HG03060 (cell line): ENCODE measurements around the gene PTH2.
"Not testable (repeated sequence)": the region's sequence is repeated elsewhere in the genome, so short reads cannot be mapped to it uniquely, and the experiment has no call there.

Source experiments
- ATAC-seq: cut with Tn5 transposase; IDR thresholded peaks from one replicate; pipeline ENCODE4 v1.9.1; 2021; ENCODE audit warnings: low read depth, moderate number of reproducible peaks; ENCODE audit not compliant: unreplicated experiment

The PTH2 gene

DNA sequence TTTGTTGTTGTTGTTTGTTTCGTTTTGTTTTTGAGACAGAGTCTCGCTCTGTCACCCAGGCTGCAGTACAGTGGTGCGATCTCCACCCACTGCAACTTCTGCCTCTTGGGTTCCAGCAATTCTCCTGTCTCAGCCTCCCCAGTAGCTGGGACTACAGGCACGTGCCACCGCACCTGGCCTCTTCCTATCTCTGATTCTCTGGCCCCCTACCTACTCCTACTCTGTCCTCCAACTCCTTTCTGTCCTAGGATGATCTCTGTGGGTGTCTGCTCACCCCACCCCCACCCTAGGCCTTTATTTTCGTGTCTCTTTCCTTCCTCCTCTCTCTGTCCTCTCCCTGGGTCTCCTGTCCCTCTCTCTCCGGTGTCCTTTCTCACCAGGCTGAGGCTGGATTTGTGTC, 27.2 kb upstream of the PTH2 start:
- ATAC-seq, result no peak

DNA sequence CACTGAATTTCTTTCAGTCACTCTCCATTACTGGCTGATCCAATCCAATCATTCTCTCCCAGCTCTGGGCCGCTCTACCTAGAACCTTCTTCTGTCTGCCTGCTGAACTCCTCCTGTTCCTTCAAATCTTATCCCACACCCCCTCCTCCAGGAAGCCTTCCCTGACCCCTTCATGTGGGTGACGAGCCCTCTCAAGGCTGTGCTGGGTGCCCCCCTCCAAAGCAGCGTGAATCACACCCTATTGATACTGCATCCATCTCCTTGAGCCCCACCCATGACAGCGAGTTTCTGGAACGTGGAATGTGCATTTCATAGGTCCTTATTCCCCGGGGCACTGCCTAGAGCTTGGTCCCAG, 25.2 kb upstream of the PTH2 start:
- no peak for ATAC-seq

DNA sequence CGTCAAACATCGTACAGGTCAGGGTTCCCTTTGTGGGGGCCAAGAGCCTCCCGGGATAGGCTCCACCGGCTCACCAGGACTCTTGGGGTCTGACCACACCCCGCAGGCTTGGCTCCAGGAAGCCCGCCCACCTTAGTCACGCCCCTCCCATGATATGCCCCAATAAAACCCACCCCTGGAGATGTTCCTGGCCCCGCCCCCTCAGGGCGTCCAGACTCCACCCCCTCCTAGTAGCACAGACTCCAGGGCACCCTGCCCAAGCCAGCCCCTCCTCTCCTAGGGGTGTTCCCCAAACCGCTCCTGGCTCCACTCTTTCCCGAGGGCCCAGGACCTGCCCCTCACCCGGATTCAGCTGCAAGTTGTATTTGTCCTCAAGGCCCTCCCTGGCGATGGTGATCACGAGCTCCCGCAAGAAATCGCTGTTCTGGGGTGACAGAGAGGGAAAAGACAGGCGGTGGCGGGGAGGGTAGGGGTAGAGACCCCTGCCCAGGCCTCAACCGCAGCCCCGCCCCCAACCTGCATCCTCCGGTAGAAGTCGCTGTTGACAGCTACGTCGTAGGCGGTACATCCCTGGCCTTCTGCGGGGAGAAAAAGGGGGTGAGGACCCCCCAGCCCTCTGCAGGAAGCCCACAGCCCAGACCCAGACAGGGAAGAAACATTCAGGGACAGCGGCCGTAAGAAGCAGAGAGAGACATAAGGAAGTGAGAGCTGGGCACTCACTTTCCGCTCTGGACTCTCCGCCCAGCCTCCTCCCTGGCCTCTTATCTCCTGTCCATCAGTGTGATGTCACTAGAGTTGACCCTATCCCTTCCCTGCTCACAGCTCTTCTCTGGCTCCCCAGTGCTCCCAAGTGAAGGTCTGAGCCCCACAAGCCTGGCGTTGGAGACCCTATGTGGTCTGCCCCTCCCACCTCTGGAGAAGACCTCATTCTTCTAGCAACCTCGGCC, 24.5 kb upstream of the PTH2 start:
- ATAC-seq, result no peak

DNA sequence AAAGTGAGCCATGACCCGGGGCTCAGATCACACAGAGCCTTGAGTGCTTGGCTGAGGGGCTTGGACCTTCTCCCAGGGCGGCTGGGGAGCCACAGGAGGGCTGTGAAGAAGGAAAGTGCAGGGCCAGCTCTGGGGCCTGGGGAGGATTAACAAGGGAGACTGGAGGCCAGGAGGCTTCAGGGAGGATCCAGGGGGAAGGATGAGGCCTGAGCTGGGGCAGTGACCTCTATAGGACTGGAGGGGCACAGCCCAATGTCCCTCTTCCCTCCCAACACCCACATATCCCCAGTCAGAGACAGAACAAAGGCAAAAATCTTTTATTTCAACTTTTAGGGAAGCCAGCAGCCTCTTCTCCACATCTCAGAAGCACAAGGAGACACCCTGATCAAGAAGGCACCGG, 22.8 kb upstream of the PTH2 start:
- no peak for ATAC-seq

DNA sequence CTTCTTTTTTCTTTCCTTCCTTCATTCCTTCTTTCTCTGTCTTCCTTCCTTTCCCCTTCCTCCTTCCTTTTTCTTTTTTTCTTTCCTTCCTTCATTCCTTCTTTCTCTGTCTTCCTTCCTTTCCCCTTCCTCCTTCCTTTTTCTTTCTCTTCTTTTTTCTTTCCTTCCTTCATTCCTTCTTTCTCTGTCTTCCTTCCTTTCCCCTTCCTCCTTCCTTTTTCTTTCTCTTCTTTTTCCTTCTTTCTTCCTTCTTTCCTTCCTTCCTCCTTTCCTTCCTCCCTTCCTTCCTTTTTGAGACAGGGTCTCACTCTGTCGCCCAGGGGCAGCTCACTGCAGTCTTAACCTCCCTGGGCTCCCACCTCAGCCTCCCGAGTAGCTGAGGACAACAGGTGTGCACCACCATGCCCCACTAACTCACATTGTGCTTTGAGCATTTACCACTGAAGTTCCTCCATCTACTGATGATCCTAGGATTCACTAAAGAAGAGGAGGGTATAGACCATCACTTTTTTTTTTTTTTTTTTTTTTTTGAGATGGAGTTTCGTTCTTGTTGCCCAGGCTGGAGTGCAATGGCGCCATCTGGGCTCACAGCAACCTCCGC, 21.0 kb upstream of the PTH2 start:
- not testable (repeated sequence) for ATAC-seq

DNA sequence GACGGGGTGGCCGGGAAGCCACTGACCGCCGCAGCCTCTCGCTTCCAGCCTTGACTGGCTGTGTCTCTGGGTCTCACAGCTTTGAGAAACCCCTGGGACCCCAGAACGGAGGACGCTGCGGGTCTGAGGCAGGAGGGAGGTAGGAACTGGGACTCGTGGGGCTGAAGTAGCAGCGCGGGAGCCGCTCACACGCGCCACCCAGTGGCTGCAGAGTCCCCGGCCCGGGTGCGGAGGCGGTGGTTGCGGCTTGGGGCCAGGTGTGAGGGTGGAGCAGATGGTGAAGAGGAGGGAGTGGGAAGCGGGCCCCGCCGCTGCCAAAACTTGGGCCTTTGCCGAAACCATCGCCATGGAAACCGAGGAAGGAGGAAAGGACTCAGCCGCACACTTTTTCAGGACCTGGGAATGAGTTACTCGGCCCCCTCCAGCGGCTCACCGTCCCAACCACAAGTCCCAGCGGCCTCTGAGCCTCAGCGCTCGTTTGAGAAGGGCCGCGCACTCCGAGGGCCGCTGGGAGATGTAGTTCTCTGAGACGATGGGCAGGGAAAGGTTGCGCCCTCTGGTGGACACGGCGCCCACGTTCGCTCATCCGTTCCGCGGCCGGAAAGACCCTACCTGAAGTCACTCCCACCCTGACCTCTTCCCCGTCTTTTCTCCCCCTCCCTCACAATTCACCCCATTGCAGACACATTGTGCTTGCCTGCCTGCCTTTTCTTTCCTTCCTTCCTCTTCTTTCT, 20.3 kb upstream of the PTH2 start:
- peak; percentile 69 for ATAC-seq

DNA sequence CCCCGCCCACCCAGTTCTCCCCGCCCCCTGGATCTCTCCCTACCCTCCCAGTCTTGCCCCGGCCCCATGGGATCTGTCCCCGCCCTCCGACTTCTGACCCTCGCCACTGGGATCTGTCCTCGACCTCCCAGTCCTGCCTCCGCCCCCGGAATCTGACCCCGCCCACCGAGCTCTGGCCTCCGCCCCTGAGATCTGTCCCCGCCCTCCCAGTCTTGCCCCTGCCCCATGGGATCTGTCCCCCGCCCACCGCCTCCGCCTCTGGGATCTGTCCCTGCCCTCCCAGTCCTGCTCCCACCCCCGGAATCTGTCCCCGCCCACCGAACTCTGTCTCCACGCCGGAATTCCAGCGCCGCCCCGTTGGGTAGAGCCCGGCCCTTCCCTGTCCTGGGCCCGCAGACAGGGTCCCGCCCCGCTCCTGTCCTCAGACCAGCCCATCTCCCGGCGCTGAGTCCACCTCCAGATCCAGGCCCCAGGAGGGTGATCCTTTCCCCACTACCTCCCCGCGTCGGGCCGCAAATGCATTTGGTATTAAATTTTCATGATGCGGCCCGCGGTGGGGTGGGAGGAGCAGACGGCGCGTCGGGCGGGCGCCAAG, 19.6 kb upstream of the PTH2 start:
- no peak for ATAC-seq

DNA sequence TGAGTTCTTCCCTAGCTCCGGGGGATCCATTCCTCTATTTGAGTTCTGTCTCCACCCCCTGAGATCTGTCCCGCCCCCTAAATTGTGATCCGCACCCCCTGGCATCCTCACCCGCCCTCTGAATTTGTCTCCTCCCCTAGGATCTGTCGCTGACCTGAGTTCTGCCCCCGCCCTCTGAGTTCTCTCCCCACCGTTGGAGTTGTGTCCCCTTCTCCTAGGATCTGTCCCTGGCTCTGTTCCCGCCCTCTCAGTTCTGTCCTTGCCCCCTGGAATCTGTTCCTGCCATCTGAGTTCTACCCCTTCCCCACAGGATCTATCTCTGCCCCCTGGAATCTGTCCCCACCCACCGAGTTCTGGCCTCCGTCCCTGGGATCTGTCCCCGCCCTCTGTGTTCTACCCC, 19.1 kb upstream of the PTH2 start:
- ATAC-seq, result no peak

DNA sequence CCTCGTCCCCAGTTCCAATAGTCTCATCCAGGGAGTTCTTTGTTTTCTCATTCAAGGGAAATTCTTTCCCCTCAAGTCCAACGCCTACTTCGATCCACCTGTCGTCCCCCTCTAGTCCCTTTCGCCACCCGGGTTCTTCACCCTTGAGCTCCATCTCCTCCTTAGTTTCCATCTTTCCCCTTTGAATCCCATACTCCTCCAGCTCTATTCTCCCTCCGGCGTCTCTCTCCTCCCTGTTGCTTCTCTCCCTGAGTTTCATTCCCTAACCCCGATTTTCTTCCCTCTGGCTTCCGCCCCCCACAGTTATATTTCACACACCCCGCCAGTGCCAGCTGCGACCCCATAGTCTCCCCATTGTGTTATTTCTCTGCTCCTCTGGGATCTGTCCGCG, 18.7 kb upstream of the PTH2 start:
- ATAC-seq, result no peak

DNA sequence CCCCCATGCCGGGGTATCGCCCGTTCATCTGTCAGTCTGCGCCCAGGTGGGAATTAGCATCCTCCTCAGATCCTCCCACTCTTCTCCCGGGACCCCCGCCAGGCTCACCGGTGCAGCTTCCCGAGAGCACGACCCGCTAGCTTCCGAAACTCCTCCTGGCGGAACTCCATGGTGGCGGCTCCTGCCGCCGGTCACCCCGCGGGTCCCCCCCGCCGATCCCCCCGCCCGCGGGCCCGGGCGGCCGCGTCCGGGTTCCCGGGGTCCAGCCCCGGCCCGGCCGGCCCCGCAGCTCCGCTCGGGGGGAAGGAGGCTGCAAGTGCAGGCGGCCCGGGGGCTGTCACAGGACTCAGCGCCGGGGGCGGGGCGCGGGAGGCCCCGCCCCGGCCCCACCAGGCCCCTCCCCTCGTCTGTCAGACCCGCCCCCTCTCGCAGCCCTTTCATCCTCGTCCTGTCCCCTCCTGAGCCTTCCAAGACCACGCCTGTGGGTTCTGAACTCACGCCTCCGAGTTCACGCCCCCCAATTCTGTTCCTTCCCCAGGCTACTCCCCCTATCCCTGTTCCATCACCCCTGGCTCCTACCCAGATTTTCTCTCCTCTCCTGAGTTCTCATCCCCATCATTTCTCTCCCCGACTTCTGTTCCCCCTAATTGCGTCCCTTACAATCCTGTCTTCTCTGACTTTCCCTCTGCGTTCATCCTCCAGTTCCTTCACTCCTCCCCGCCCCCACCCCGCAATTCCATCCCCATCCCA, 18.1 kb upstream of the PTH2 start, which contains the start of gene SLC17A7:
TSS of gene SLC17A7 (minus strand) at position 318 of the 750 bp plus-strand sequence. CDS start at position 170, 148 bp downstream.
- ATAC-seq, result no peak

DNA sequence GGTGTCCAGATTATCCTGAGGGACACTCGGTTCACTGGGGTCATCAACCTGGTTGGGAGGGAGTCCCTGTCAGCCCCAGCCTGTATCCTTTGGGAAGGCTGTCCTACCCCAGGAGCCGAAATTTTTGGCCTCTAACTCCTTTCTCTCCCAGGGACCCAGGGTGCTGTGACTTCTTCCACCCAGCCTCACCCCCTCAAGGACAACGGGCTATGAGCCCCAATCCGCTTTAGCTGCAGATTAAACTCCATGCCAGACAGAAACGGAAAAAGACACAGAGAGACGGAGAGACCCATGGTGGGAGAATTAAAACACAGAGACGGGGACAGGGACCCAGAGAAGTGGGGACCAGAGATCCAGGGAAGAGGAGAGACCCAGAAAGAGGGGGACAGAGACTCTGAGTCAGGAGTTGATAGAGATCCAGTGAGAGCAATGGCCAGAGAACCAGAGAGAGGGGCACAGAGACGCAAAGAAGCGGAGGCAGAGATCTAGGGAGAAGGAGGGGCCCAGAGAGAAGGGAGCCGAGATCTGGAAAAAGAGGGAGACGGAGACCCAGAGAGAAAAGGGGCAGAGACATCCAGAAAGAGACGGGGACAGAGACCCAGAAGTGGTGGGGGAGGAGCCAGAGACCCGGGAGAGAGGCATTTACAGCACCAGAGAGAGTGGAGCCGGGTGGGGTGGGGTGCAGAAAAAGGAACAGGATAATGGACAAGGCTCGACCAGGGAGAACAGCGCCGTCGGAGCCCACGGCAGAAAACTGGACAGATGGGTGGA, 17.4 kb upstream of the PTH2 start:
- no peak for ATAC-seq

DNA sequence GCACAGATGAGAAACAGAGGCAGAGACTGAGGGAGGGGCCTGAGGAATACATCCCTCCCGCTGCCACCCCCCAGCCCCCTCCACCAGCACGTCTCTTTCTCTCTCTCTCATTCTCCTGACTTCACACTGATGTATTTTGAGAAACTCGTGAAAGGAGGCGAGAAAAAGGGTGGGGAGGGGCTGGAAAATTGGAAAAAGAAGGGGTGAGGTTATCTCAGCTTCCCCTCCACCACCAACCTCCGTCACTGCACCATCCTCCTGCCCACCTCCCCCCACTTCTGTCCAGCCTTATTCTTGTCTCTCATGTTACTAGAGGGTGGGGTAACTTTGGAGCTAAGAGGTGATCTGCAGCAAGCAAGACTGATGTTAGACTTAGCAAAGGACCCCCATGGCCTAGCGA, 16.6 kb upstream of the PTH2 start:
- ATAC-seq, result no peak

DNA sequence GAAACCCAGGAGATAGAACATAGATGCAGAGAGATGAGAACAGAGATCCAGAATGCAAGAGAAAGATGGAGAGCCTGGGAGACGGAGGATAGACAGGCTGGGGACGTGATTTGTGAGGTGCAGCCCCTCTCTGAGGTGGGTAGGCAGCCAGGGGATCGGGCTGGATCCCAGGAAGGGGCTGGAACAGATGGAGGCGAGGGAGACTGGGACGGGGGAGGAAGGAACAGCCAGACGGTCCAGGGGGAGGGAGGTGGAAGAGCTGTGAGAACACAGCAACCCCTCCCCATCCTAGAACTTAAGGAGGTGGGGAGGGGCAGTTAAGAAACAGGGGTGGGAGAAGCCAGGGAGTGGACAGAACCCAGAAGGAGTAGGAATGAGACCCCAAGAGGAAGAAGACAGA, 15.0 kb upstream of the PTH2 start:
- ATAC-seq, result no peak

DNA sequence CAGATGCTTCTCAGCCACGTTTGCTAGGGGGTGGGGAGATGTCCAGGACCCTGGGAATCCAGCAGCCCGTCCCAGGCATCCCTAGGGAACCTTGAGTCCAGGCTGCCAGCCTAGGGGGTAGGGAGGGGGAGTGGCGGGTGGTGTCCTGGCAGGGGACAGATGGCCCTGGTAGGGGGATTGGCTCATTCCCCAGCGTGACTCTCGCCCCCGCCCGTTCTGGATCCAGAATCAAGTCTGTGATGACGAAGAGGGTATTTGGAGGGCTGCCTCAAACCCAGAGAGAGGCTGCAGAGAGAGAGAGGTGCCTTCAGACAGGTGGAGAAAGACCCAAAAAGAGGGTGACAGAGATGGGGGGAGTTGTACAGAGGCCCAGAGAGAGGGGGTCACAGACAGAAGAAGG, 14.0 kb upstream of the PTH2 start:
- ATAC-seq, result no peak

DNA sequence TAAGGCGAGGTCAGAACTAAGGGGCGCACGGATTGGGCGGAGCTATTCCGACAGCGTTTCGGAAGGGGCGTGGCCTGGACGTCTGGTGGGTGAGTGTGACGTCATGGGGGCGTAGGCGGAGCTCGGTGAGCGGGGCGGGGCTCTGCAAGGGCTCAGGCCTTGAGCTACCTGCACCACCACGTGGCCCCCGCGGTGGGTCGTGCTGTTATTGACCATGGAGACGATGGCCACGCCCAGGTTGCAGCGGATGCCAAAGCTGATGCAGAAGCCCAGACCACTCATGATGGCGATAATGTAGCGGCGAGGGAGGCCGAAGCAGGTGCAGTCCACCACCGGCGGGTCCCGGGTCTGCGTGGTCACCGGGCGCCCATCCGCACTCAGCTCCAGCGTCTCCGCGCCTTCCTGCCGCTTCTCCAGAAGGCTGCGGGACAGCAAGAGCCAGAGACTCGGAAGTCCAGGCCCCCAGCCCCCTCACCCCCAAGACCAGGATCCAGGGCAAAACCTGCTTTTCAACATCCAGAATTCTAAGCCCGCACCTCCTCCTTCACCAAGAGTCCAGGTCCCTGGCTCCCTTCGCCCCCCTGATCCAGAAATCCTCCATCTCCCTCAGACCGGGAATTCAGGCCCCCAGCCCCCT, 13.3 kb upstream of the PTH2 start:
- ATAC-seq, result no peak

DNA sequence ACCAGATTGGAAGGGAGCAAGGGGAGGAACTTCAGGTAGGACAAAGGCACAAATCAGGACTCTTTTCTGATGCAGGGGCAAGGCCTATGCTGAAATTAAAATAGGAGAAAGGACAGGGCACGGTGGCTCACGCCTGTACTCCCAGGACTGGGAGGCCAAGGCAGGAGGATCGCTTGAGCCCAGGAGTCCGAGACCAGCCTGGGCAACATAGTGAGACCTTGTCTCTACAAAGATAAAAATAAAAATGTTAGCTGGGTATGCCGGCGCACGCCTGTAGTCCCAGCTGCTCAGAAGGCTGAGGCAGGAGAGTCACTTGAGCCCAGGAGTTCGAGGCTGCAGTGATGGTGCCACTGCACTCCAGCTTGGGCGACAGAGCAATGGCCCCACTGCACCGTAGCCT, 12.4 kb upstream of the PTH2 start:
- no peak for ATAC-seq

DNA sequence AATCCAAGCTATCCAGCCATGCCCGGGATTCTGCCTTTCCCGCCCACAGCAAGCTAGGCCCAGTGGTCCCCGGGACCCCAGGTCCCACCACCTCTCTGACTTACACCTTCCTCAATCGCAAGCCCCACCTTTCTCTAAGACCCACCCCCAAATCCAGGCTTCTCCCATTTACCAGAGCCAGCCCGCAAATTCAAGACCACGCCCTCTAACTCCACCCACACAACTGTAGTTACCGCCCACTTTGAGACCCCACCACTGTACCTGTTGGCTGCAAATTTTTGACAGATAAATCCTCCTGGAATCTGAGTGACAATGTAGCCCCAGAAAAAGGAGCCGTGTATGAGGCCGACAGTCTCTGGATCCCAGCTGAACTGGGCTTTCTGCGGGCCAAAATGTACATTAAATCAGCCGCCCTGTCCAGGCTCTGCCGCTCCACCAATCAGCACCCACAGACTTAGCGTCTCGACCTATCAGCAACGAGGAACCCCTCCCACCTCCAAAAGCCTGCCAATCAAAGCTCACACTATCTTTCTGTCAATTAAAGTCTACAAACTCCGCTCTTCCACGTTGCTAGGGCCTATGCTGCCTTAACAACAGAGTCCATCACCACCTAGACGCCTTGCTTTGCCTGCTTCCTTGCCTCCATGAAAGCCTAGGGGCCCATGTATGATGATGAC, 11.8 kb upstream of the PTH2 start:
- ATAC-seq, result no peak

DNA sequence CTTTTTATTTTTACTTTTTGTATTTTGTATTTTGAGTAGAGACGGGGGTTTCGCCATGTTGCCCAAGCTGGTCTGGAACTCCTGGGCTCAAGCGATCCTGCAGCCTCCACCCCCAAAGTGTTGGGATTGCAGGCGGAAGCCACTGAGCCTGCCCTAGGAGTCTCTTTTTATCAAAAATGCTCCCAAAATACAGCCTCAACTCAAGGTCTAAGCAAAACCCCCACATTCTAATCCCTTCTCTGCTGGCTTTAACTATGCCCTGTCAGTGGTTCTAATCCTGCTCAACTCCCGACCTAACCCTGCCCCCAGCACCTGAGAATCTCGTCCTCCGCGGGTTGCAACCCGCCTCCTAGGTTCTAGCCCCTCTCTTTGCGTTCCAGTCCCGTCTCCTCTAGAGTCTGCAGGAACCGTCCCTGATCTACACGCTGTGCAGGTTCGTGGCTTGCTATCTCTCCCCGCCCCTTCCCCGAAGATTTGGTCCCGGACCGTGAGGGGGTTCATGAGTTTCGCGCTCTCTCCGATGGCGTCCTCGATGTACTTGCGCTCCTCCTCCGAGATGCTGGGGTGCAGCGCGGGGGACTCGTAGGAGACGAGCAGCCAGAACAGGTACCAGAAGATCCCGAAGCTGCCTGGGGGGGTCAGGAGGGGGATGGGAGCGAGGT, 10.1 kb upstream of the PTH2 start:
- no peak for ATAC-seq
